Measurements from ENCODE around the gene PPM1J. TPM values are rescaled to one million over a fixed set of nuclear protein-coding genes. Genes with fewer than 3 reads are reported as not detected.

PPM1J gene
- total and polyA plus RNA-seq, 2 of the 8 experiments (the other 6 are each of a cell fraction or from before 2014, with no cell fraction given), result 19.4 to 31.6 TPM

GRCh38 chr1:112717263-112717873 is 2.2 kb upstream of the PPM1J start:
- no peak overlapping the region for H4K8ac ChIP-seq (ENCODE audit: extremely low read depth, insufficient read depth, low read length)
- no peak overlapping the region for H3K4me3 ChIP-seq (ENCODE audit: extremely low read depth in 1 of 4, insufficient read depth in 2 of 4, low read depth in 3 of 4, low read length in 4 of 4)
- H3K56ac ChIP-seq (replicated peaks; ENCODE audit: insufficient read length, low read depth, low read length), result no peak overlapping the region
- H2BK15ac ChIP-seq (ENCODE audit: low read length), result no peak overlapping the region
- H3K4me1 ChIP-seq (replicated peaks in 1 of 4; ENCODE audit: control insufficient read depth in 3 of 4, insufficient read depth in 4 of 4, low read length in 3 of 4), result peaks cover 0 to 22% (median 13%) of the 10 kb centered on the region in 4 experiments; a peak in 6 of 7 replicates
- no peak overlapping the region for H2BK5ac ChIP-seq (ENCODE audit: low read depth, low read length)
- no peak overlapping the region for H3K9ac ChIP-seq (replicated peaks in 1 of 4; ENCODE audit: extremely low read depth in 1 of 4, low read depth in 3 of 4, low read length in 3 of 4)
- H4K91ac ChIP-seq (replicated peaks; ENCODE audit: insufficient read length, low read length), result no peak overlapping the region
- H3K18ac ChIP-seq (ENCODE audit: extremely low read depth, low read length), result no peak overlapping the region
- POLR2A ChIA-PET (ENCODE audit: partially characterized antibody), result interaction anchor here (0.9 to 2.0 kb wide), 3 partner anchors 20 to 239 kb away, joined by 3 to 10 read pairs (median 3); partner anchors contain the start of gene SLC16A1
- FAIRE-seq (no peak), DNase-seq (ENCODE audit: low read depth in 1 of 2, low spot score in 2 of 2) (no peak)
- H3K23ac ChIP-seq (ENCODE audit: insufficient read length), result no peak overlapping the region
- no peak overlapping the region for H2AFZ ChIP-seq (ENCODE audit: low read length)
- H3K4me2 ChIP-seq (ENCODE audit: insufficient read depth in 1 of 2, low read depth in 2 of 2, low read length in 2 of 2), result no peak overlapping the region
- H3K9me3 ChIP-seq (ENCODE audit: insufficient read depth in 2 of 2, low read depth in 1 of 2, low read length in 1 of 2), result no peaks in the 10 kb centered on the region
- H3K79me1 ChIP-seq (ENCODE audit: low read depth, low read length), result no peaks in the 10 kb centered on the region
- H2AK5ac ChIP-seq (ENCODE audit: low read depth, low read length), result no peak overlapping the region
- WGBS, 2 experiments (ENCODE audit: extremely low coverage in 1 of 2, insufficient coverage in 1 of 2, insufficient read length in 1 of 2, insufficient replicate concordance in 2 of 2, low coverage in 1 of 2, low lambda C conversion rate in 2 of 2, missing lambda C conversion rate in 1 of 2), result 96% methylated on average over 2 of the region's 2 CpGs; no CpG with 5 or more reads in 1 of the 2 experiments
- H3K4ac ChIP-seq (replicated peaks; ENCODE audit: insufficient read length, low read depth, low read length), result no peak overlapping the region
- CTCF ChIA-PET (ENCODE audit: partially characterized antibody), result interaction anchor here (0.5 to 14.2 kb wide), 37 partner anchors 9 to 422 kb away, joined by 3 to 547 read pairs (median 7); partner anchors contain the start of gene LRIG2
- H2BK120ac ChIP-seq (replicated peaks; ENCODE audit: low read depth, low read length), result no peak overlapping the region
- no peak overlapping the region for H2BK20ac ChIP-seq (ENCODE audit: low read length)
- no peak overlapping the region for H3K14ac ChIP-seq (ENCODE audit: insufficient read length)
- no peaks in the 10 kb centered on the region for H3K79me2 ChIP-seq (ENCODE audit: control insufficient read depth in 1 of 2, insufficient read depth in 2 of 2, low read length in 2 of 2)
- no peak overlapping the region for H3K27ac ChIP-seq (ENCODE audit: low read depth, low read length)
- H4K20me1 ChIP-seq (replicated peaks in 1 of 2; ENCODE audit: control insufficient read depth in 1 of 2, insufficient read depth in 2 of 2, low read length in 2 of 2), result peaks cover 0 to 7% of the 10 kb centered on the region in 2 experiments
- no peak overlapping the region for H4K5ac ChIP-seq (ENCODE audit: insufficient read length, low read depth, low read length)
- H3K23me2 ChIP-seq (ENCODE audit: low read depth, low read length), result peaks cover 14% of the 10 kb centered on the region
- peaks cover 0 to 29% (median 16%) of the 10 kb centered on the region in 4 experiments; a peak in 5 of 7 replicates for H3K27me3 ChIP-seq (replicated peaks in 1 of 4; ENCODE audit: control insufficient read depth in 3 of 4, extremely low read depth in 1 of 4, insufficient read depth in 3 of 4, low read length in 3 of 4)
- no peaks in the 10 kb centered on the region for H3K36me3 ChIP-seq (ENCODE audit: control insufficient read depth in 2 of 4, insufficient read depth in 4 of 4, low read length in 3 of 4)
- H2BK12ac ChIP-seq (ENCODE audit: low read depth, low read length), result no peak overlapping the region; the same call in 1 of the 2 replicates
- no peak for TF ChIP-seq BACH1 (IDR thresholded peaks at IDR 0.05; ENCODE audit: low read length)
- TF ChIP-seq GTF2F1 (IDR thresholded peaks at IDR 0.05; ENCODE audit: borderline replicate concordance, low read depth, low read length), result no peak
- TF ChIP-seq, protein P1, sequence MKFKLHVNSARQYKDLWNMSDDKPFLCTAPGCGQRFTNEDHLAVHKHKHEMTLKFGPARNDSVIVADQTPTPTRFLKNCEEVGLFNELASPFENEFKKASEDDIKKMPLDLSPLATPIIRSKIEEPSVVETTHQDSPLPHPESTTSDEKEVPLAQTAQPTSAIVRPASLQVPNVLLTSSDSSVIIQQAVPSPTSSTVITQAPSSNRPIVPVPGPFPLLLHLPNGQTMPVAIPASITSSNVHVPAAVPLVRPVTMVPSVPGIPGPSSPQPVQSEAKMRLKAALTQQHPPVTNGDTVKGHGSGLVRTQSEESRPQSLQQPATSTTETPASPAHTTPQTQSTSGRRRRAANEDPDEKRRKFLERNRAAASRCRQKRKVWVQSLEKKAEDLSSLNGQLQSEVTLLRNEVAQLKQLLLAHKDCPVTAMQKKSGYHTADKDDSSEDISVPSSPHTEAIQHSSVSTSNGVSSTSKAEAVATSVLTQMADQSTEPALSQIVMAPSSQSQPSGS (IDR thresholded peaks at IDR 0.05; ENCODE audit: low read length), result no peak
- no peak for TF ChIP-seq RAD21 (IDR thresholded peaks at IDR 0.05 in 1 of 2, conservative IDR thresholded peaks at IDR 0.05 in 1 of 2; ENCODE audit: low read depth in 2 of 2, low read length in 2 of 2)
- TF ChIP-seq SP1 (IDR thresholded peaks at IDR 0.05; ENCODE audit: low read depth, low read length), result no peak
- TF ChIP-seq, protein P2, sequence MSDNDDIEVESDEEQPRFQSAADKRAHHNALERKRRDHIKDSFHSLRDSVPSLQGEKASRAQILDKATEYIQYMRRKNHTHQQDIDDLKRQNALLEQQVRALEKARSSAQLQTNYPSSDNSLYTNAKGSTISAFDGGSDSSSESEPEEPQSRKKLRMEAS (IDR thresholded peaks at IDR 0.05), result no peak
- no peak for TF ChIP-seq POLR2A (IDR thresholded peaks at IDR 0.05; ENCODE audit: control extremely low read depth in 1 of 2, low read depth in 2 of 2, low read length in 2 of 2)
- no peak for TF ChIP-seq MAFK (IDR thresholded peaks at IDR 0.05; ENCODE audit: low read depth, low read length)
- TF ChIP-seq EZH2 (IDR thresholded peaks at IDR 0.05; ENCODE audit: low read depth, low read length, severe bottlenecking), result no peak
- no peak for TF ChIP-seq CBX8 (IDR thresholded peaks at IDR 0.05; ENCODE audit: borderline replicate concordance, low read depth, low read length)
- no peak for TF ChIP-seq CHD1 (IDR thresholded peaks at IDR 0.05; ENCODE audit: low read depth, low read length)

Measured in H1 (cell line).